GM23338 (cell line): ENCODE data around the gene TTC13.

ENCODE experiments used
- CTCF ChIP-seq, 2 experiments: fragments of 200-600 bp in 1 of 2; sonication (generic) in 1 of 2; conservative IDR thresholded peaks; 2 replicates each; pipeline versions ENCODE4 v1.5.1 to v1.6.1; 2016 to 2017; ENCODE audit warnings: antibody characterized with exemption in 2 of 2, low read depth in 2 of 2, mild to moderate bottlenecking in 2 of 2, moderate library complexity in 1 of 2
- EZH2 ChIP-seq: fragments of 200-600 bp; sonication (generic); IDR thresholded peaks from one replicate; pipeline ENCODE4 v1.8.0; 2017; ENCODE audit warnings: antibody characterized with exemption, mild to moderate bottlenecking, low read depth; ENCODE audit not compliant: unreplicated experiment

- TF ChIP-seq EZH2 (no peak), CTCF (conservative IDR thresholded peaks at IDR 0.05; ENCODE audit: low read depth in 2 of 2) (no peak)
Measured at GRCh38 chr1:230896779-230897178, 81.9 kb downstream of the TTC13 start.
